ENCODE measurements around the gene ZYG11B. TPM values are rescaled to one million over a fixed set of nuclear protein-coding genes. Genes with fewer than 3 reads are reported as not detected.
"Not testable (repeated sequence)": the region's sequence is repeated elsewhere in the genome, so short reads cannot be mapped to it uniquely, and the experiment has no call there.

Gene ZYG11B
- total RNA-seq, 1 experiment from 2014 or later = 25.6 TPM

DNA sequence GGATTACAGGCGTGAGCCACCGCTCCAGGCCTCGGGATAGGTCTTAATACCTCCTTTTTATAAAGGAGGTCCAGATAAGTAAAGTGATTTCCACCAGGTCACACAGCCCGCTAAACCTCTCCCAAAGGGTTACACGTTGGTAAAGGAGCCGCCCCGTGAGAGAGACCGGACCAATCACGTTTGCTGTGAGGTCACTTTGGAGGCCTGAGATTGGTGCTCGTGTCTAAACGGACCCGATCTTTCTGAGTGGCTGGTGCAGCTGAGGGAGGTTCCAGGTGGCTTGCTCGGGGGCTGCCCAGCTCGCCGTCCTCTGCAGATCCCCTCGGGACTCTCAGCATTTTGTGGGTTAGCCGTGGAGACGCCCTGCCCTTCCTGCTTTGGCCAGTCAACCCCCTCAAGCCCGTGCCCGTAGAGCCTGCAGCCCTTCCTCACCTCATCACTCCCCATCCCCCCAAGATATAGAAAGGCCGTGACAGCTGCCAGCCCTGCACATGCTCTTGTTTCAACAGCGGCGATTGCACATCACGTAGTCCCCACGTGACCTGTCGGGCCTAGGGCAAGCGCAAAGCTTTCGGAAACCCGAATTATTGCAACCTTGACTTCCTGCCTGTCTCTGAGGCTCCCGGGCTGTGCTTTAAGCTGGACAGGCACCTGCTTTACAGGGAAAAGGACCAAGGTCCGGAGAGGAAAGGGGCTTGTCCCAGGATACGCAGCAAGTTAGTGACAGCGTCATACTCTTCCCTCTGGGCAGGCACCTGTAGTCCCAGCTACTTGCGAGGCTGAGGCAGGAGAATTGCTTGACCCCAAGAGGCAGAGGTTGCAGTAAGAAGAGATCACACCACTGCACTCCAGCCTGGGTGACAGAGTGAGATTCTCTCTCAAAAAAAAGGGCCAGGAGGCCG is 23.1 kb upstream of the ZYG11B start:
- Histone ChIP-seq H3K4me3 (ENCODE audit: low read length) (peak overlapping the region; percentile 65), H3K4me2 (ENCODE audit: low read depth, low read length, poor library complexity, severe bottlenecking) (peak overlapping the region; percentile 67), H3K9ac (ENCODE audit: low read length) (peak overlapping the region; percentile 72), H3K27ac (ENCODE audit: low read length) (peak overlapping the region; percentile 21; the same call in 1 of the 2 replicates), H3K27me3 (ENCODE audit: low read length) (no peaks in the 10 kb centered on the region), H4K20me1 (ENCODE audit: insufficient read depth, low read depth, low read length) (no peaks in the 10 kb centered on the region), H3K4me1 (ENCODE audit: low read length) (peaks cover 22% of the 10 kb centered on the region), H3K36me3 (ENCODE audit: insufficient read depth, low read length) (no peaks in the 10 kb centered on the region), H3K9me3 (ENCODE audit: low read length) (no peaks in the 10 kb centered on the region), H2AFZ (ENCODE audit: low read length) (peak overlapping the region; percentile 41), H3K79me2 (ENCODE audit: low read length) (peaks cover 6% of the 10 kb centered on the region), H3K9me2 (replicated peaks; ENCODE audit: insufficient read depth, low read length) (no peaks in the 10 kb centered on the region)
- peak; percentile 97 for DNase-seq

DNA sequence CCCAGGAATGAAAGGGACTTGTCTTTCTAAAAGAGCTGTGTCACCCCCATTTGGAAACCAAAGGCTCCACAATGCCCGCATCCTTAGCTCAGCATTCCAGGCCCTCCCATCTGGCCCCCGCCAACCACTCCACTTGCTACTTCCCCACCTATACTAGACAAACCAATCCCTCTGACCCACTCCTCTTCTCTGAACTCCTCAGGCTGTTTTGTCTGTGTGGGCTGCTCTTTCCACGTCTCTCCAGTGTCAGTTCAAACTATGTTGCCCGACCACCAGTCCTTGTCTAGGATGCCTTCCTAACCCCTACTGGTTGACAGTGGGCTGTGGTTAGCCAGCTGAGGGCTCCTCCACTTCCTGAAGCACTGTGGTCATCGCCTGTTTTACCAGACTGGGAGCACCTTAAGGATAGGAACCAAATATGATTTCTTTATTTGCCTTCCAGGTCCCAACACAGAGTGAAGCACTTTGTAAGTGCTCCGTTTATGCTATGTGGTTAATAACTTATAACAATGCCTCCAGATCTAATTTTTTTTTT is 20.1 kb upstream of the ZYG11B start:
- Histone ChIP-seq H3K36me3 (ENCODE audit: insufficient read depth, low read length) (no peaks in the 10 kb centered on the region), H3K27me3 (ENCODE audit: low read length) (no peaks in the 10 kb centered on the region), H3K4me1 (ENCODE audit: low read length) (peaks cover 15% of the 10 kb centered on the region), H4K20me1 (ENCODE audit: insufficient read depth, low read depth, low read length) (no peaks in the 10 kb centered on the region), H3K9ac (ENCODE audit: low read length) (no peak overlapping the region), H3K79me2 (ENCODE audit: low read length) (no peaks in the 10 kb centered on the region), H3K4me2 (ENCODE audit: low read depth, low read length, poor library complexity, severe bottlenecking) (no peak overlapping the region), H3K9me2 (replicated peaks; ENCODE audit: insufficient read depth, low read length) (no peaks in the 10 kb centered on the region), H3K9me3 (ENCODE audit: low read length) (no peaks in the 10 kb centered on the region), H3K27ac (ENCODE audit: low read length) (no peak overlapping the region), H3K4me3 (ENCODE audit: low read length) (no peak overlapping the region), H2AFZ (ENCODE audit: low read length) (no peak overlapping the region)
- no peak for DNase-seq

- Histone ChIP-seq H3K4me2 (ENCODE audit: low read depth, low read length, poor library complexity, severe bottlenecking) (no peak overlapping the region), H3K9me3 (ENCODE audit: low read length) (no peaks in the 10 kb centered on the region), H3K36me3 (ENCODE audit: insufficient read depth, low read length) (no peaks in the 10 kb centered on the region), H3K9ac (ENCODE audit: low read length) (no peak overlapping the region), H3K27me3 (ENCODE audit: low read length) (no peaks in the 10 kb centered on the region), H3K9me2 (replicated peaks; ENCODE audit: insufficient read depth, low read length) (no peaks in the 10 kb centered on the region), H3K4me3 (ENCODE audit: low read length) (no peak overlapping the region), H2AFZ (ENCODE audit: low read length) (no peak overlapping the region), H4K20me1 (ENCODE audit: insufficient read depth, low read depth, low read length) (no peaks in the 10 kb centered on the region), H3K27ac (ENCODE audit: low read length) (no peak overlapping the region), H3K4me1 (ENCODE audit: low read length) (peaks cover 11% of the 10 kb centered on the region), H3K79me2 (ENCODE audit: low read length) (no peaks in the 10 kb centered on the region)
- DNase-seq = no peak
Measured at GRCh38 chr1:52706941-52707926, 19.0 kb upstream of the ZYG11B start.

DNA sequence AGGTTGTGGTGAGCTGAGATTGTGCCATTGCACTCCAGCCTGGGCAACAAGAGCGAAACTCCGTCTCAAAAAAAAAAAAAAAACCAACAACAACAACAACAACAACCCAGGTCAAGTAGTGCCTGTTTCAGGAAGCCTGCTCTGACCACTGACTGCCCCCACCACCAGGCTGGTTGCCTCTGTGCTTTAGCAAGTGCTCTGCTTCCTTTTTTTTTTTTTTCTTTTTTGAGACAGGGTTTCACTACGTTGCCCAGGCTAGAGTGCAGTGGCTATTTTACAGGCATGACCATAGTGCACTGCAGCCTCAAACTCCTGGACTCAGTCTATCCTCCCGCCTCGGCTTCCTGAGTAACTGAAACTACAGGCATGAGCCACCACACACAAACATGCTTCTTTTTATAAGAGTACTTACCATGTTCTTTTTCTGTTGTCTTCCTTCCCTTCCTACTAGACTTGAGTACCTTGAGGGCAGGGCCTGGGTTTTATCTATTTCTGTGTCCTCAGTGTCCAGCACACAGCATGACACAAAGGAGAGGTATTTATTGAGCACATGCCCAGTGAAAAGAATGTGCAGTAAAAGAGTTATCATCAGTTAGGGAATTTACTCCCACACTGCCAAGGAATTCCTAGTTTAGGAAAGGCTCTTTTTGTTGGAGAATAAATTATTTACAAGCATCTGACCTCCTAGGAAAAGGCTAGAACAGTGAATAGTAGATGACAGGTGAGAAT is 18.2 kb upstream of the ZYG11B start:
- no peak overlapping the region for H3K27ac ChIP-seq (ENCODE audit: low read length)
- no peak overlapping the region for H2AFZ ChIP-seq (ENCODE audit: low read length)
- H3K79me2 ChIP-seq (ENCODE audit: low read length) = no peaks in the 10 kb centered on the region
- no peak for DNase-seq
- peaks cover 5% of the 10 kb centered on the region for H3K4me1 ChIP-seq (ENCODE audit: low read length)
- H4K20me1 ChIP-seq (ENCODE audit: insufficient read depth, low read depth, low read length) = no peaks in the 10 kb centered on the region
- no peak overlapping the region for H3K9ac ChIP-seq (ENCODE audit: low read length)
- H3K36me3 ChIP-seq (ENCODE audit: insufficient read depth, low read length) = no peaks in the 10 kb centered on the region
- H3K9me2 ChIP-seq (replicated peaks; ENCODE audit: insufficient read depth, low read length) = no peaks in the 10 kb centered on the region
- no peak overlapping the region for H3K4me3 ChIP-seq (ENCODE audit: low read length)
- H3K9me3 ChIP-seq (ENCODE audit: low read length) = no peaks in the 10 kb centered on the region
- H3K27me3 ChIP-seq (ENCODE audit: low read length) = no peaks in the 10 kb centered on the region
- no peak overlapping the region for H3K4me2 ChIP-seq (ENCODE audit: low read depth, low read length, poor library complexity, severe bottlenecking)

- no peaks in the 10 kb centered on the region for H3K36me3 ChIP-seq (ENCODE audit: insufficient read depth, low read length)
- no peaks in the 10 kb centered on the region for H4K20me1 ChIP-seq (ENCODE audit: insufficient read depth, low read depth, low read length)
- DNase-seq = no peak
- no peak overlapping the region for H3K4me2 ChIP-seq (ENCODE audit: low read depth, low read length, poor library complexity, severe bottlenecking)
- no peaks in the 10 kb centered on the region for H3K9me3 ChIP-seq (ENCODE audit: low read length)
- no peaks in the 10 kb centered on the region for H3K27me3 ChIP-seq (ENCODE audit: low read length)
- no peak overlapping the region for H2AFZ ChIP-seq (ENCODE audit: low read length)
- H3K79me2 ChIP-seq (ENCODE audit: low read length) = no peaks in the 10 kb centered on the region
- H3K4me1 ChIP-seq (ENCODE audit: low read length) = no peaks in the 10 kb centered on the region
- no peaks in the 10 kb centered on the region for H3K9me2 ChIP-seq (replicated peaks; ENCODE audit: insufficient read depth, low read length)
- no peak overlapping the region for H3K27ac ChIP-seq (ENCODE audit: low read length)
- no peak overlapping the region for H3K9ac ChIP-seq (ENCODE audit: low read length)
- H3K4me3 ChIP-seq (ENCODE audit: low read length) = no peak overlapping the region
Measured at GRCh38 chr1:52709016-52709415, 17.2 kb upstream of the ZYG11B start.

GRCh38 chr1:52713590-52713989 is 12.7 kb upstream of the ZYG11B start:
- no peak overlapping the region for H3K4me2 ChIP-seq (ENCODE audit: low read depth, low read length, poor library complexity, severe bottlenecking)
- no peaks in the 10 kb centered on the region for H4K20me1 ChIP-seq (ENCODE audit: insufficient read depth, low read depth, low read length)
- no peak overlapping the region for H3K27ac ChIP-seq (ENCODE audit: low read length)
- H3K9me2 ChIP-seq (replicated peaks; ENCODE audit: insufficient read depth, low read length) = no peaks in the 10 kb centered on the region
- H3K27me3 ChIP-seq (ENCODE audit: low read length) = no peaks in the 10 kb centered on the region
- H3K79me2 ChIP-seq (ENCODE audit: low read length) = no peaks in the 10 kb centered on the region
- DNase-seq = no peak
- H2AFZ ChIP-seq (ENCODE audit: low read length) = no peak overlapping the region
- no peaks in the 10 kb centered on the region for H3K36me3 ChIP-seq (ENCODE audit: insufficient read depth, low read length)
- H3K4me1 ChIP-seq (ENCODE audit: low read length) = no peaks in the 10 kb centered on the region
- no peak overlapping the region for H3K4me3 ChIP-seq (ENCODE audit: low read length)
- H3K9ac ChIP-seq (ENCODE audit: low read length) = no peak overlapping the region
- H3K9me3 ChIP-seq (ENCODE audit: low read length) = no peaks in the 10 kb centered on the region

DNA sequence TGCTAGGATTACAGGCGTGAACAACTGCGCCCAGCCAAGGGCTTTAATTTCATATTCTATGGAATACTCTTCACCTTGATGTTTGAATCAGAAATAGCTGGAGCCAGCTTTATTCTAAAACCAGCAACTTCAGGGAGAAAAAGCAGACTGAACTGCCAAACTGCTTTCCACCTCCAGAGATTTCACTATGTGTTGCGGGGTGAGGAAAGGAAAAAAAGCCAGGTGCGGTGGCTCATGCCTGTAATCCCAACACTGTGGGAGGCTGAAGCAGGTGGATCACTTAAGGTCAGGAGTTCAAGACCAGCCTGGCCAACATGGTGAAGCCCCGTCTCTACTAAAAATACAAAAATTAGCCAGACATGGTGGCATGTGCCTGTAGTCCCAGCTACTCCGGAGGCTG is 11.0 kb upstream of the ZYG11B start:
- not testable (repeated sequence) for H3K36me3 ChIP-seq (ENCODE audit: insufficient read depth, low read length); H3K79me2 ChIP-seq (ENCODE audit: low read length); H3K4me1 ChIP-seq (ENCODE audit: low read length); H3K9me3 ChIP-seq (ENCODE audit: low read length); H2AFZ ChIP-seq (ENCODE audit: low read length); H3K9me2 ChIP-seq (replicated peaks; ENCODE audit: insufficient read depth, low read length); H3K9ac ChIP-seq (ENCODE audit: low read length); H3K4me2 ChIP-seq (ENCODE audit: low read depth, low read length, poor library complexity, severe bottlenecking); H4K20me1 ChIP-seq (ENCODE audit: insufficient read depth, low read depth, low read length); H3K27ac ChIP-seq (ENCODE audit: low read length); H3K4me3 ChIP-seq (ENCODE audit: low read length); DNase-seq; H3K27me3 ChIP-seq (ENCODE audit: low read length)
